H1 (cell line): ENCODE data around the gene KCTD17. TPM values are rescaled to one million over a fixed set of nuclear protein-coding genes. Genes with fewer than 3 reads are reported as not detected.

Experiments used
- CTCF ChIA-PET: fragments of 300-600 bp; sonication (Branson Sonifier 250); formaldehyde crosslinking; loops from one replicate; lab custom pipeline; 2021; ENCODE audit not compliant: partially characterized antibody; lab: Charles Lee
- POLR2A ChIA-PET: fragments of 300-600 bp; sonication (Branson Sonifier 250); formaldehyde crosslinking; loops from one replicate; lab custom pipeline; 2021; ENCODE audit warnings: inconsistent platforms; ENCODE audit not compliant: partially characterized antibody; lab: Charles Lee
- DNase-seq, 2 experiments: peaks; one replicate each; pipeline versions ENCODE4 v3.0.0 to v3.0.0-alpha.2; 2010 to 2022; ENCODE audit warnings: low spot score in 2 of 2, low read depth in 1 of 2, mixed read lengths in 1 of 2
- FAIRE-seq: peaks from 2 replicates; lab custom pipeline; 2011; peaks lifted over from hg19 to GRCh38; lab: Jason Lieb, UNC
- H2AFZ ChIP-seq: 2 replicates; pipeline ENCODE4 v1.8.1; 2012; ENCODE audit warnings: low read length, inconsistent platforms
- H2AK5ac ChIP-seq: 2 replicates; pipeline ENCODE4 v1.6.1; 2013; ENCODE audit warnings: low read depth, low read length
- H2BK120ac ChIP-seq: replicated peaks from 2 replicates; pipeline ENCODE3; 2013; ENCODE audit warnings: low read depth, low read length, inconsistent platforms
- H2BK12ac ChIP-seq: 2 replicates; pipeline ENCODE4 v1.6.1; 2013; ENCODE audit warnings: low read depth, low read length
- H2BK15ac ChIP-seq: 2 replicates; pipeline ENCODE4 v1.6.1; 2013; ENCODE audit warnings: low read length
- H2BK20ac ChIP-seq: 2 replicates; pipeline ENCODE4 v1.6.1; 2013; ENCODE audit warnings: low read length
- H2BK5ac ChIP-seq: 2 replicates; pipeline ENCODE4 v1.6.1; 2013; ENCODE audit warnings: low read depth, low read length
- H3K14ac ChIP-seq: 2 replicates; pipeline ENCODE4 v1.6.1; 2013; ENCODE audit warnings: inconsistent platforms; ENCODE audit not compliant: insufficient read length
- H3K18ac ChIP-seq: 2 replicates; pipeline ENCODE4 v1.6.1; 2013; ENCODE audit warnings: low read length; ENCODE audit errors: extremely low read depth
- H3K23ac ChIP-seq: 2 replicates; pipeline ENCODE4 v1.6.1; 2013; ENCODE audit warnings: inconsistent platforms; ENCODE audit not compliant: insufficient read length
- H3K23me2 ChIP-seq: 2 replicates; pipeline ENCODE4 v1.6.1; 2013; ENCODE audit warnings: low read depth, low read length
- H3K27ac ChIP-seq: 2 replicates; pipeline ENCODE4 v1.6.1; 2011; ENCODE audit warnings: low read depth, low read length, inconsistent platforms
- H3K27me3 ChIP-seq, 4 experiments: replicated peaks in 1 of 4; 1 replicate in 1 of 4; 2 replicates in 3 of 4; pipeline versions ENCODE4 v1.6.1 to v1.8.1; 2011 to 2013; ENCODE audit warnings: low read length in 3 of 4, mild to moderate bottlenecking in 3 of 4, inconsistent platforms in 2 of 4, mixed read lengths in 2 of 4, moderate library complexity in 1 of 4; ENCODE audit not compliant: control insufficient read depth in 3 of 4, insufficient read depth in 3 of 4; ENCODE audit errors: extremely low read depth in 1 of 4
- H3K36me3 ChIP-seq, 4 experiments: 2 replicates each; pipeline versions ENCODE4 v1.6.1 to v1.8.1; 2011 to 2013; ENCODE audit warnings: mild to moderate bottlenecking in 4 of 4, low read length in 3 of 4, moderate library complexity in 2 of 4, control low read depth in 1 of 4, inconsistent platforms in 1 of 4; ENCODE audit not compliant: insufficient read depth in 4 of 4, control insufficient read depth in 2 of 4
- H3K4ac ChIP-seq: replicated peaks from 2 replicates; pipeline ENCODE3; 2013; ENCODE audit warnings: low read length, low read depth, mixed read lengths, inconsistent platforms; ENCODE audit not compliant: insufficient read length
- H3K4me1 ChIP-seq, 4 experiments: replicated peaks in 1 of 4; 1 replicate in 1 of 4; 2 replicates in 3 of 4; pipeline versions ENCODE4 v1.6.1 to v1.8.1; 2011 to 2013; ENCODE audit warnings: low read length in 3 of 4, inconsistent platforms in 2 of 4, mixed read lengths in 1 of 4; ENCODE audit not compliant: insufficient read depth in 4 of 4, control insufficient read depth in 3 of 4
- H3K4me2 ChIP-seq, 2 experiments: 2 replicates each; pipeline versions ENCODE4 v1.6.1 to v1.8.1; 2011 to 2013; ENCODE audit warnings: low read depth in 2 of 2, low read length in 2 of 2, control low read depth in 1 of 2, inconsistent platforms in 1 of 2, mild to moderate bottlenecking in 1 of 2; ENCODE audit not compliant: insufficient read depth in 1 of 2
- H3K4me3 ChIP-seq, 4 experiments: fragments of 200-600, 300-600 bp in 1 of 4; sonication (generic), shearing (Covaris generic), sonication (Bioruptor Twin) in 1 of 4; 2 replicates each; pipeline versions ENCODE4 v1.5.1 to v1.8.1; 2011 to 2016; ENCODE audit warnings: low read length in 4 of 4, low read depth in 3 of 4, control low read depth in 2 of 4, inconsistent platforms in 2 of 4, mild to moderate bottlenecking in 2 of 4, mixed read lengths in 1 of 4, moderate library complexity in 1 of 4; ENCODE audit not compliant: insufficient read depth in 2 of 4; ENCODE audit errors: extremely low read depth in 1 of 4
- H3K56ac ChIP-seq: replicated peaks from 2 replicates; pipeline ENCODE3; 2013; ENCODE audit warnings: low read depth, mild to moderate bottlenecking, mixed read lengths, low read length, inconsistent platforms; ENCODE audit not compliant: insufficient read length
- H3K79me1 ChIP-seq: 2 replicates; pipeline ENCODE4 v1.6.1; 2013; ENCODE audit warnings: low read depth, low read length, control low read depth
- H3K79me2 ChIP-seq, 2 experiments: 2 replicates each; pipeline versions ENCODE4 v1.6.1 to v1.8.1; 2012 to 2013; ENCODE audit warnings: low read length in 2 of 2, mild to moderate bottlenecking in 2 of 2, inconsistent platforms in 1 of 2; ENCODE audit not compliant: insufficient read depth in 2 of 2, control insufficient read depth in 1 of 2
- H3K9ac ChIP-seq, 4 experiments: replicated peaks in 1 of 4; 1 replicate in 1 of 4; 2 replicates in 3 of 4; pipeline versions ENCODE4 v1.6.1 to v1.8.1; 2011 to 2013; ENCODE audit warnings: low read depth in 3 of 4, low read length in 3 of 4, control low read depth in 2 of 4, mild to moderate bottlenecking in 2 of 4, moderate library complexity in 2 of 4, inconsistent platforms in 1 of 4; ENCODE audit errors: extremely low read depth in 1 of 4
- H3K9me3 ChIP-seq, 2 experiments: 2 replicates each; pipeline versions ENCODE4 v1.6.1 to v1.8.1; 2012 to 2013; ENCODE audit warnings: mild to moderate bottlenecking in 2 of 2, moderate library complexity in 2 of 2, control low read depth in 1 of 2, inconsistent platforms in 1 of 2, low read depth in 1 of 2, low read length in 1 of 2, mixed read lengths in 1 of 2; ENCODE audit not compliant: insufficient read depth in 2 of 2
- H4K20me1 ChIP-seq, 2 experiments: replicated peaks in 1 of 2; 2 replicates each; pipeline versions ENCODE3 to v1.8.1; 2011 to 2013; ENCODE audit warnings: inconsistent platforms in 2 of 2, low read length in 2 of 2, mild to moderate bottlenecking in 1 of 2; ENCODE audit not compliant: insufficient read depth in 2 of 2, control insufficient read depth in 1 of 2
- H4K5ac ChIP-seq: 2 replicates; pipeline ENCODE4 v1.6.1; 2013; ENCODE audit warnings: low read length, low read depth, mixed read lengths, inconsistent platforms; ENCODE audit not compliant: insufficient read length
- H4K8ac ChIP-seq: 2 replicates; pipeline ENCODE4 v1.8.0; 2013; ENCODE audit warnings: mild to moderate bottlenecking, moderate library complexity, low read length, inconsistent platforms; ENCODE audit not compliant: insufficient read depth; ENCODE audit errors: extremely low read depth
- H4K91ac ChIP-seq: replicated peaks from 2 replicates; pipeline ENCODE3; 2013; ENCODE audit warnings: low read length, mixed read lengths, inconsistent platforms; ENCODE audit not compliant: insufficient read length
- BCL11A ChIP-seq, 2 experiments: IDR thresholded peaks; one replicate each; pipeline ENCODE4 v1.6.1; 2011; ENCODE audit warnings: low read depth in 2 of 2, low read length in 2 of 2, mild to moderate bottlenecking in 2 of 2
- BRCA1 ChIP-seq: IDR thresholded peaks from 2 replicates; pipeline ENCODE4 v1.6.1; 2012; ENCODE audit warnings: low read depth, low read length, improper control_type of control experiment
- CTCF ChIP-seq, 3 experiments: IDR thresholded peaks; 1 replicate in 2 of 3; 2 replicates in 1 of 3; pipeline versions ENCODE4 v1.5.1 to v1.6.1; 2011; ENCODE audit warnings: low read length in 3 of 3, mild to moderate bottlenecking in 3 of 3, inconsistent platforms in 2 of 3, low read depth in 1 of 3, moderate library complexity in 1 of 3; ENCODE audit not compliant: insufficient read depth in 1 of 3; ENCODE audit errors: control extremely low read depth in 1 of 3
- GABPA ChIP-seq: IDR thresholded peaks from 2 replicates; pipeline ENCODE4 v1.6.1; 2011; ENCODE audit warnings: mild to moderate bottlenecking, low read length, moderate library complexity, borderline replicate concordance; ENCODE audit not compliant: insufficient read depth
- KDM1A ChIP-seq: fragments of 200-600, 300-600 bp; sonication (generic); IDR thresholded peaks from 2 replicates; pipeline ENCODE4 v1.7.1; 2016; ENCODE audit warnings: mild to moderate bottlenecking, low read length, borderline replicate concordance
- SRF ChIP-seq: IDR thresholded peaks from 2 replicates; pipeline ENCODE4 v1.6.1; 2011; ENCODE audit warnings: mild to moderate bottlenecking, low read depth, low read length, moderate library complexity
- TAF7 ChIP-seq: optimal IDR thresholded peaks from 2 replicates; pipeline ENCODE3; 2011; ENCODE audit warnings: low read depth, mild to moderate bottlenecking, inconsistent platforms, low read length, moderate library complexity, borderline replicate concordance
- YY1 ChIP-seq: IDR thresholded peaks from 2 replicates; pipeline ENCODE4 v1.6.1; 2011; ENCODE audit warnings: low read depth, mild to moderate bottlenecking, low read length
- WGBS, 2 experiments: shearing (Covaris generic) in 1 of 2; methylation state at CpG; one replicate each; pipeline versions ENCODE4 v1.1.6 to v1.1.7; 2013 to 2015; ENCODE audit warnings: low lambda C conversion rate in 2 of 2, mixed read lengths in 2 of 2, inconsistent platforms in 1 of 2, low coverage in 1 of 2, missing lambda C conversion rate in 1 of 2; ENCODE audit not compliant: insufficient replicate concordance in 2 of 2, insufficient coverage in 1 of 2, insufficient read length in 1 of 2; ENCODE audit errors: extremely low coverage in 1 of 2, missing lambda C conversion rate in 1 of 2; 5-methylcytosine and 5-hydroxymethylcytosine counted together
- polyA plus RNA-seq, 7 experiments: library from polyadenylated mRNA; depleted of rRNA in 3 of 7; stranded (reverse) in 5 of 7; unstranded in 2 of 7; fragments of >200 nt in 5 of 7; fragments of 200-250 nt in 2 of 7; gene quantifications; 1 replicate in 5 of 7; 2 replicates in 1 of 7; 4 replicates in 1 of 7; pipeline versions ENCODE4 v1.2.1 to v1.2.3, GENCODE V29; 2011 to 2013; ENCODE audit warnings: missing spikeins in 2 of 7, mixed read lengths in 2 of 7
- total RNA-seq: library from RNA; stranded (reverse); fragmentation: NEBNext Ultra II Directional; extraction: Animal tissue kit (Norgen Biotek cat#: 25700); gene quantifications from 2 replicates; pipeline ENCODE4 v1.2.1, GENCODE V29; 2021

The KCTD17 gene
- total and polyA plus RNA-seq, 2 of the 8 experiments (the other 6 are each of a cell fraction or from before 2014, with no cell fraction given): 39.4 to 44.0 TPM

- no peak overlapping the region for H3K4ac ChIP-seq
- H3K27ac ChIP-seq: no peak overlapping the region
- CTCF ChIA-PET: interaction anchor here (1.0 to 5.4 kb wide), 6 partner anchors 7 to 30 kb away, joined by 3 to 37 read pairs (median 4); no protein-coding TSS in a partner anchor
- no peak overlapping the region for H3K56ac ChIP-seq
- no peaks in the 10 kb centered on the region for H3K9me3 ChIP-seq
- H3K79me2 ChIP-seq: peaks cover 0 to 16% of the 10 kb centered on the region in 2 experiments; a peak in 2 of 4 replicates
- H3K18ac ChIP-seq: no peak overlapping the region
- no peak overlapping the region for H3K14ac ChIP-seq
- H2AFZ ChIP-seq: no peak overlapping the region
- no peak overlapping the region for H2BK20ac ChIP-seq
- no peaks in the 10 kb centered on the region for H3K27me3 ChIP-seq
- H4K20me1 ChIP-seq: peaks cover 10 to 25% of the 10 kb centered on the region in 2 experiments
- no peak overlapping the region for H3K9ac ChIP-seq
- TF ChIP-seq CTCF (IDR thresholded peaks at IDR 0.05; ENCODE audit: control extremely low read depth in 1 of 3, insufficient read depth in 1 of 3, low read depth in 1 of 3, low read length in 3 of 3) (no peak), YY1 (no peak), GABPA (no peak), KDM1A (no peak), BCL11A (IDR thresholded peaks at IDR 0.05; ENCODE audit: low read depth in 2 of 2, low read length in 2 of 2) (no peak), BRCA1 (no peak), TAF7 (no peak), SRF (no peak)
- TF ChIP-seq, all 59 proteins: peak for 0
- H2BK12ac ChIP-seq: no peak overlapping the region
- H3K23me2 ChIP-seq: peaks cover 5% of the 10 kb centered on the region
- POLR2A ChIA-PET: interaction anchor here (0.6 to 1.3 kb wide), 5 partner anchors 9 to 170 kb away, joined by 3 to 4 read pairs (median 3); no protein-coding TSS in a partner anchor
- no peak overlapping the region for H3K23ac ChIP-seq
- H2BK15ac ChIP-seq: no peak overlapping the region
- no peak overlapping the region for H4K8ac ChIP-seq
- WGBS, 2 experiments: 91% methylated on average over 27 of the region's 34 CpGs; no CpG with 5 or more reads in 1 of the 2 experiments
- peaks cover 0 to 11% (median 6%) of the 10 kb centered on the region in 4 experiments; a peak in 5 of 7 replicates for H3K4me1 ChIP-seq
- peaks cover 3 to 35% (median 19%) of the 10 kb centered on the region in 4 experiments; a peak in 7 of 8 replicates for H3K36me3 ChIP-seq
- peaks cover 10% of the 10 kb centered on the region for H3K79me1 ChIP-seq
- FAIRE-seq (no peak), DNase-seq (no peak)
- H3K4me2 ChIP-seq: no peak overlapping the region
- H2BK120ac ChIP-seq: no peak overlapping the region
- H4K91ac ChIP-seq: no peak overlapping the region
- H4K5ac ChIP-seq: no peak overlapping the region
- no peak overlapping the region for H2BK5ac ChIP-seq
- H3K4me3 ChIP-seq: no peak overlapping the region
- no peak overlapping the region for H2AK5ac ChIP-seq
Measured at GRCh38 chr22:37023743-37024338, 27.7 kb upstream of the KCTD17 start.
